Endothelial cell (in vitro differentiated cells): Measurements from ENCODE around the gene LDLRAP1. TPM values are rescaled to one million over a fixed set of nuclear protein-coding genes. Genes with fewer than 3 reads are reported as not detected.

Experiments used
- DNase-seq: peaks from one replicate; pipeline ENCODE4 v3.0.0; 2021; ENCODE audit warnings: low spot score
- H3K27ac Mint-ChIP-seq: one replicate; pipeline ENCODE4 v1.8.0; 2021; ENCODE audit warnings: mixed read lengths, inconsistent platforms; ENCODE audit not compliant: unreplicated experiment
- H3K27me3 Mint-ChIP-seq: one replicate; pipeline ENCODE4 v1.8.0; 2021; ENCODE audit warnings: mild to moderate bottlenecking, moderate library complexity, mixed read lengths, inconsistent platforms; ENCODE audit not compliant: unreplicated experiment
- H3K36me3 Mint-ChIP-seq: one replicate; pipeline ENCODE4 v1.8.0; 2021; ENCODE audit warnings: mild to moderate bottlenecking, low read depth, mixed read lengths, inconsistent platforms; ENCODE audit not compliant: unreplicated experiment
- H3K4me1 Mint-ChIP-seq: one replicate; pipeline ENCODE4 v1.8.0; 2021; ENCODE audit warnings: mild to moderate bottlenecking, mixed read lengths, inconsistent platforms; ENCODE audit not compliant: unreplicated experiment
- H3K4me3 Mint-ChIP-seq: one replicate; pipeline ENCODE4 v1.8.0; 2021; ENCODE audit warnings: mild to moderate bottlenecking, mixed read lengths, inconsistent platforms; ENCODE audit not compliant: unreplicated experiment
- H3K9me3 Mint-ChIP-seq: one replicate; pipeline ENCODE4 v1.8.0; 2021; ENCODE audit warnings: mixed read lengths, inconsistent platforms; ENCODE audit not compliant: unreplicated experiment
- total RNA-seq: library from RNA; stranded (reverse); fragmentation: NEBNext Ultra II Directional; extraction: Animal tissue kit (Norgen Biotek cat#: 25700); gene quantifications from one replicate; pipeline ENCODE4 v1.2.1, GENCODE V29; 2021; ENCODE audit not compliant: unreplicated experiment
- TF ChIP-seq, protein P1 (sequence below): fragments of 200-600 bp; sonication (generic); IDR thresholded peaks from one replicate; pipeline ENCODE4 v1.5.0; 2021; ENCODE audit warnings: antibody characterized with exemption; ENCODE audit not compliant: unreplicated experiment

Gene LDLRAP1
- total RNA-seq, 1 donor from 2014 or later = 23.5 TPM

DNA sequence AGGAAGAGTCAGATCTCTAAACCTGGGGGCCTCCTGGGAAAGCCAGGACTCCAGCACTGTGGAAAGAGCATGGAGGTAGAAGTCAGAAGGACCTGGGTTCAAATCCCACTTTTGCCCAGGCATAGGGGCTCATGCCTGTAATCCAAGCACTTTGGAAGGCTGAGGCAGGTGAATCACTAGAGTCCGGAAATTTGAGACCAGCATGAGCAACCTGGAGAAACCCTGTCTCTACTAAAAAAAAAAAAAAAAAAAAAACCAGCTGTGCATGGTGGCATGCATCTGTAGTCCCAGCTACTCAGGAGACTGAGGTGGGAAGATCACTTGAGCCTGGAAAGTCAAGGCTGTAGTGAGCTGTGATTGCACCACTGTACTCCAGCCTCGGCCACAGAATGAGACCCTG, 31.8 kb downstream of the LDLRAP1 start:
- no peak overlapping the region for H3K4me3 Mint-ChIP-seq
- no peaks in the 10 kb centered on the region for H3K36me3 Mint-ChIP-seq
- H3K27ac Mint-ChIP-seq = no peak overlapping the region
- no peak for DNase-seq
- peaks cover 7% of the 10 kb centered on the region for H3K27me3 Mint-ChIP-seq
- no peaks in the 10 kb centered on the region for H3K9me3 Mint-ChIP-seq
- no peaks in the 10 kb centered on the region for H3K4me1 Mint-ChIP-seq
- TF ChIP-seq, protein P1, sequence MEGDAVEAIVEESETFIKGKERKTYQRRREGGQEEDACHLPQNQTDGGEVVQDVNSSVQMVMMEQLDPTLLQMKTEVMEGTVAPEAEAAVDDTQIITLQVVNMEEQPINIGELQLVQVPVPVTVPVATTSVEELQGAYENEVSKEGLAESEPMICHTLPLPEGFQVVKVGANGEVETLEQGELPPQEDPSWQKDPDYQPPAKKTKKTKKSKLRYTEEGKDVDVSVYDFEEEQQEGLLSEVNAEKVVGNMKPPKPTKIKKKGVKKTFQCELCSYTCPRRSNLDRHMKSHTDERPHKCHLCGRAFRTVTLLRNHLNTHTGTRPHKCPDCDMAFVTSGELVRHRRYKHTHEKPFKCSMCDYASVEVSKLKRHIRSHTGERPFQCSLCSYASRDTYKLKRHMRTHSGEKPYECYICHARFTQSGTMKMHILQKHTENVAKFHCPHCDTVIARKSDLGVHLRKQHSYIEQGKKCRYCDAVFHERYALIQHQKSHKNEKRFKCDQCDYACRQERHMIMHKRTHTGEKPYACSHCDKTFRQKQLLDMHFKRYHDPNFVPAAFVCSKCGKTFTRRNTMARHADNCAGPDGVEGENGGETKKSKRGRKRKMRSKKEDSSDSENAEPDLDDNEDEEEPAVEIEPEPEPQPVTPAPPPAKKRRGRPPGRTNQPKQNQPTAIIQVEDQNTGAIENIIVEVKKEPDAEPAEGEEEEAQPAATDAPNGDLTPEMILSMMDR = no peak

DNA sequence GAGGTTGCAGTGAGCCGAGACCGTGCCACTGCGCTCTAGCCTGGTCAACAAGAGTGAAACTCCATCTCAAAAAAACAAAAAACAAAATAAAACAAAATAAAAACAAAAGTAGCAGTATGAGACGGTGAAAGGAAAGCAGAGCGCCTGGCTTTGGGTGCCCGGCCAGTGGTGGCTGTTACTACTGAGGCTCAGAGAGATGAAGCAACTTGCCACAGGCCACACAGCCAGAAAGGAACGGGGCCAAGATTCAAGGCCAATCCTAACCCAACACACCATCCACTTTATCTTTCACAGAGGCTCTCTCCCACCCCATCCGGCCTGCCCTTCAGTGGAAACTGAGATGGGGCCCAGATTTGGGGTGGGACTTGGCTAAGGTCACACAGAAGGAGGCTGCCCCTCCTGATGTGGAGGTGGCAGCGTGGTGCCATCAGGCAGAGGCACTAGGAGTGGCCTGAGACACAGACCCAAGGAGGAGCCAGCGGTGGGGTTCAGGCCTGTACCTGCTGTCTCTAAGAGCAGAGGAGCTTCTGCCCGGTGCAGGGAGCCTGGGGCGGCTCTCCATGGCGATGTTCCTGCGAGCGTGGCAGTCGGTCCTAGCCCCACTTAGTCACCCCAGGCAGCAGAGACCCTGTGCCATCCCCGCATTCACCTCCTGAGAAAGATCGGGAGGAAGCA, 33.2 kb downstream of the LDLRAP1 start:
- H3K4me1 Mint-ChIP-seq = peaks cover 5% of the 10 kb centered on the region
- no peak for DNase-seq
- H3K9me3 Mint-ChIP-seq = no peaks in the 10 kb centered on the region
- H3K27ac Mint-ChIP-seq = no peak overlapping the region
- TF ChIP-seq, protein P1 = no peak
- H3K4me3 Mint-ChIP-seq = no peak overlapping the region
- H3K27me3 Mint-ChIP-seq = peaks cover 6% of the 10 kb centered on the region
- H3K36me3 Mint-ChIP-seq = no peaks in the 10 kb centered on the region

DNA sequence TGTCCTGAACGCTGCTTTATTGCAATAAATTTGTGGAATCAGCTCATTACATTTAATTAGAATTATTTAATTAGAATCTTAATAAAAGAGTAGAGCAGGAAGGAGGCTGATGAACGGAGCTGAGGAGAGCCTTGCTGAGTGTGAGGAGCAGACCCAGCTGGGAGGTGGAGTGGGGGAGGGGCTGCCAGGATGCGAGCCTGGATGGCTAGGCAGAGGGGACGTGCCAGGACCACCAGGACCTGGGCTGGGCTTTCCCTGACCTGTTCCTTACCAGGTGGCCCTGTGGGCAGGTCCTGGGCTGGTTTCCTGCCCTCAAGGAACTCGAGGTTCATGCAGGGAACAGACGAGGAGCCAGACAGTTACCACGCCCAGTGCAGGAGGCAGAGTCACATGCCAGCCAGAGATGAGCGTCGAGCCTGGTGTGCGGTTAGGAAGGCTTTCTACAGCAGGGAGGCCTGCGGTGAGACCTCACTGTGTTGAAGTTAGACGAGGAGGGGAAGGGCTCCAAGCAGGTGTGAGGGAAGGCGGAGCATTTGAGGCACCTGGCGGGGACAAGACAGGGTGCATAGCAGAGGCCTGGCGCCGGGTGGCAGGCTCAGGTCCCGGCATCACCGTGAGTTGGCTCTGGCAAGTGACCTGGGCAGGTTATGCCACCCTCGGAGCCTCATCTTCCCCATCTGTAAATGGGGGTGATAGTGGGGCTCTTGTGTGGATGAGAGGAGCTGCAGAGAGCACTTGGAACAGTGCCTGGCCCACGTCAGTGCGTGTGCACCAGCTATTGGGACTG, 33.9 kb downstream of the LDLRAP1 start:
- Mint-ChIP-seq H3K27ac (no peak overlapping the region), H3K4me1 (peaks cover 5% of the 10 kb centered on the region), H3K36me3 (no peaks in the 10 kb centered on the region), H3K9me3 (no peaks in the 10 kb centered on the region), H3K4me3 (no peak overlapping the region), H3K27me3 (peaks cover 4% of the 10 kb centered on the region)
- DNase-seq = no peak
- TF ChIP-seq, protein P1 = no peak

DNA sequence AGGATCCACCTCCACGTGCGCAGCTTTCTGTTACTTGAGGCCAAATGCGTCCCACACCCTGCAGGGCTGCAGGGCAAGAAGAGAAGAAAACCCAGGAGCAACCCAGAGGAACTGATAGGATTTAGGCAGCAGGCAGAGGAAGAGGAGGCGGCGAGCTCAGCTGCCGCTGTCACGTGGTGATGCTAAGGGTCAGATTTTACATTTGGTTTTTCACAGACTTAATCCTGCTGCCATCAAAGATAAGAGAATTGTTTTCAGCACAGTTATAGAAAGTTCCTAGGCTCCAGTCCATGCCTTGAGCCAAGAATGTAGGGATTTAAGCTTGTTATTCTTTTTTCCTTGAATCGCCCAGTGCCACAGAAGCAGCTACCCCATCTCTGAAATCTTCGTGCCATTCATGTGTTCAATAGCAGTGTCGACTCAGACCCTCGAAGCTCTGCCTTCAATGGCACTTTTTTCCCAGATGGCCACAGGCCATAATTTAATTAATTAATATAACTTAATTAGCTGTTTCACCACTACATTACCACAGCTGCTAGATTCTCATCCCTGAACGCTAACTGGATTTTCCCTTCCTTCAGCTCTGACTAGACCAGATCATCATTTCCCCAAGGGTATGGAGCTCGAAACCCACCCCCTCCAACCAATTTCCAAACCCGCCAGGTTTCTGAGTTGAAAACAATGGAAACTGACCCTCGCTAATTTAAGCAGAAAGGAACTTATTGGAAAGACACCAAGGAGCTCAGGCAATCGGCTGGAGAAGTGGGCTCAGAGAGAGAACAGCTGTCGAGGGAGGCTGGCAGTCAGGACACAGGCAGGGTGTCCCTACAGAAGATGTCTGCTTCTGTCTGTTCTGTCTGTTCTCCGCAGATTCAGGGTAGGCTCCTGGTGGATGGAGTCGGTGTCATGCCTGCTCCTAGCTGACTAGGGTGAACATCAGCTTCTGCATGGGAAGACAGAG, 36.2 kb downstream of the LDLRAP1 start:
- Mint-ChIP-seq H3K9me3 (no peaks in the 10 kb centered on the region), H3K4me3 (no peak overlapping the region), H3K27ac (no peak overlapping the region), H3K27me3 (peaks cover 4% of the 10 kb centered on the region), H3K36me3 (peaks cover 8% of the 10 kb centered on the region), H3K4me1 (peaks cover 5% of the 10 kb centered on the region)
- TF ChIP-seq, protein P1 = no peak
- no peak for DNase-seq
